ENCODE data around the gene TTI1. TPM values are rescaled to one million over a fixed set of nuclear protein-coding genes. Genes with fewer than 3 reads are reported as not detected.

Gene TTI1
- polyA plus RNA-seq, 1 of the 3 experiments (the other 2 are of a cell fraction) = 15.6 TPM

- H4K20me1 ChIP-seq (ENCODE audit: insufficient read depth) = peaks cover 29% of the 10 kb centered on the region
- H3K27ac ChIP-seq (ENCODE audit: low read depth in 2 of 2, low read length in 1 of 2) = peak overlapping the region in 1 of 2 experiments; percentile 6; a peak in 1 of 4 replicates
- TF ChIP-seq USF2 (IDR thresholded peaks at IDR 0.05; ENCODE audit: borderline replicate concordance, low read depth, low read length) = no peak
- TF ChIP-seq ZBTB33 (IDR thresholded peaks at IDR 0.05; ENCODE audit: borderline replicate concordance, low read depth) = no peak
- TF ChIP-seq FOSL2 (IDR thresholded peaks at IDR 0.05; ENCODE audit: borderline replicate concordance, low read depth) = no peak
- TF ChIP-seq ELF1 (IDR thresholded peaks at IDR 0.05) = no peak
- no peak for TF ChIP-seq MXI1 (IDR thresholded peaks at IDR 0.05; ENCODE audit: low read depth, low read length)
- TF ChIP-seq TCF12 (IDR thresholded peaks at IDR 0.05) = no peak
- TF ChIP-seq TEAD4 (IDR thresholded peaks at IDR 0.05; ENCODE audit: borderline replicate concordance, insufficient read depth) = no peak
- no peak for TF ChIP-seq REST (IDR thresholded peaks at IDR 0.05; ENCODE audit: low read depth, low read length)
- TF ChIP-seq POLR2AphosphoS5 (IDR thresholded peaks at IDR 0.05; ENCODE audit: low read depth, low read length) = no peak
- no peak for TF ChIP-seq YY1 (IDR thresholded peaks at IDR 0.05; ENCODE audit: low read depth)
- no peak for TF ChIP-seq EZH2phosphoT487 (IDR thresholded peaks at IDR 0.05; ENCODE audit: borderline replicate concordance, low read depth)
- no peak for TF ChIP-seq RFX5 (IDR thresholded peaks at IDR 0.05; ENCODE audit: low read length)
- TF ChIP-seq EP300 (IDR thresholded peaks at IDR 0.05; ENCODE audit: borderline replicate concordance in 1 of 2, low read depth in 1 of 2, low read length in 1 of 2) = no peak
- CTCF ChIA-PET = interaction anchor here (0.6 to 32.1 kb wide), 4 partner anchors 108 to 167 kb away, joined by 3 to 725 read pairs (median 33); partner anchors contain the start of gene TGM2
- peaks cover 22% of the 10 kb centered on the region for H3F3A ChIP-seq (replicated peaks; ENCODE audit: insufficient read depth)
- POLR2A ChIA-PET = no interaction called here
- H3K4me1 ChIP-seq (ENCODE audit: control insufficient read depth in 1 of 2, insufficient read depth in 2 of 2, low read depth in 1 of 2, low read length in 1 of 2) = no peaks in the 10 kb centered on the region; a peak in 1 of 4 replicates
- 97% methylated on average over 6 of the region's 6 CpGs for WGBS (ENCODE audit: low lambda C conversion rate)
- H3K9ac ChIP-seq = no peak overlapping the region
- H3K79me2 ChIP-seq (ENCODE audit: insufficient read depth) = peaks cover 70% of the 10 kb centered on the region
- no peaks in the 10 kb centered on the region for H3K9me2 ChIP-seq
- H3K27me3 ChIP-seq (ENCODE audit: insufficient read depth) = no peaks in the 10 kb centered on the region
- H3K9me3 ChIP-seq = no peaks in the 10 kb centered on the region
- H2AFZ ChIP-seq (ENCODE audit: low read depth) = no peak overlapping the region
- peaks cover 49 to 66% of the 10 kb centered on the region in 2 experiments for H3K36me3 ChIP-seq (replicated peaks in 1 of 2; ENCODE audit: control insufficient read depth in 1 of 2, insufficient read depth in 2 of 2, low read length in 1 of 2)
- no peak overlapping the region for H3K4me2 ChIP-seq
- DNase-seq = no peak
- H3K4me3 ChIP-seq (ENCODE audit: low read depth in 2 of 2, low read length in 1 of 2) = no peak overlapping the region
These were observed 22.6 kb upstream of the TTI1 start for GRCh38 chr20:38055848-38056247.
